ENCODE data around the gene DIS3L2. TPM values are rescaled to one million over a fixed set of nuclear protein-coding genes. Genes with fewer than 3 reads are reported as not detected.

DIS3L2 gene
- total and polyA plus RNA-seq, 2 of the 8 experiments (the other 6 are each of a cell fraction or from before 2014, with no cell fraction given): 11.5 to 21.6 TPM

DNA sequence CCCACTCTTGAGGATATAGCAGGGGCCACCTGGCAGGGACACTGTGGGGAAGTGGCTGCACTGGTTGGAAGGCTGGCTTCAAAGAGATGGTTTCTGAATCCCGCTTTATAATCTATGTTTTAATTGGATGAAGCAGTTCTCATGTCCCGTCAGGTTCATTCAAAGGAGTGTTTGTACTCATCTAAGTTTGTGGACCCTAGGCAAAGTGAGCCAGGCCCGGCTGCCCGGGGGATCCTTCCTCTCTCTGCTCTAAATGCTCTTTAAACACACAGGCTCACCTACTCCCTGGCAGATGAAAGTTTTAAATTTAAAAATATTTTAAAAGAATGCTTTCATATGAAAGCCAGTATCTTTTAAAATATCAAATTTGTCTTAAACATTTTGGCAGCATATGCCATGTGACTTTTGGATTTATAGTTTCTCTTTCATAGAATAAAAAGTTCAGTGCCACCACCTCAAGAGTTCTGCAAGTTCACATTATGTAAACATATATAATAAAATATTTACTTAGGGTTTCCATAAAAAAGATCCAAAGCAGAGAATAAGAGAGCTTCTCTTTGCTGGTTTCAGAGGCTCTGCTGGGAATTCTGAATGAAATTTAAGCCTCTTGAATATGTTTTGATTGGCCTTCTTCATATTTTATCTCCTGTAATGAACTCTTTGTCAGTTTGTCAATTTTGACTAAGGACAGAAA, 273.6 kb downstream of the DIS3L2 start:
- FAIRE-seq: no peak
- POLR2A ChIA-PET (ENCODE audit: partially characterized antibody): no interaction called here
- TF ChIP-seq HDAC6 (IDR thresholded peaks at IDR 0.05; ENCODE audit: low read depth, low read length) (no peak), CBX8 (IDR thresholded peaks at IDR 0.05; ENCODE audit: borderline replicate concordance, low read depth, low read length) (no peak), EGR1 (IDR thresholded peaks at IDR 0.05; ENCODE audit: borderline replicate concordance, low read depth, low read length) (no peak), BRCA1 (IDR thresholded peaks at IDR 0.05; ENCODE audit: low read depth, low read length) (no peak), TBP (IDR thresholded peaks at IDR 0.05; ENCODE audit: low read depth, low read length) (no peak), TEAD4 (IDR thresholded peaks at IDR 0.05; ENCODE audit: low read depth, low read length) (no peak), SP2 (IDR thresholded peaks at IDR 0.05; ENCODE audit: low read length) (no peak), NRF1 (IDR thresholded peaks at IDR 0.05; ENCODE audit: low read depth, low read length) (no peak), SIRT6 (IDR thresholded peaks at IDR 0.05; ENCODE audit: low read length) (no peak), POLR2A (IDR thresholded peaks at IDR 0.05; ENCODE audit: control extremely low read depth in 1 of 2, low read depth in 2 of 2, low read length in 2 of 2) (no peak), KDM4A (IDR thresholded peaks at IDR 0.05; ENCODE audit: low read depth, low read length, severe bottlenecking) (no peak), CEBPB (IDR thresholded peaks at IDR 0.05; ENCODE audit: low read depth, low read length) (no peak), SP4 (IDR thresholded peaks at IDR 0.05; ENCODE audit: low read length) (no peak)
- TF ChIP-seq, protein P1, sequence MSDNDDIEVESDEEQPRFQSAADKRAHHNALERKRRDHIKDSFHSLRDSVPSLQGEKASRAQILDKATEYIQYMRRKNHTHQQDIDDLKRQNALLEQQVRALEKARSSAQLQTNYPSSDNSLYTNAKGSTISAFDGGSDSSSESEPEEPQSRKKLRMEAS (IDR thresholded peaks at IDR 0.05): no peak
- TF ChIP-seq, protein P2, sequence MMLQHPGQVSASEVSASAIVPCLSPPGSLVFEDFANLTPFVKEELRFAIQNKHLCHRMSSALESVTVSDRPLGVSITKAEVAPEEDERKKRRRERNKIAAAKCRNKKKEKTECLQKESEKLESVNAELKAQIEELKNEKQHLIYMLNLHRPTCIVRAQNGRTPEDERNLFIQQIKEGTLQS (IDR thresholded peaks at IDR 0.05; ENCODE audit: insufficient read depth, low read depth, low read length): no peak

More for the DNA sequence above, 273.6 kb downstream of the DIS3L2 start:
- Histone ChIP-seq H3K14ac (ENCODE audit: insufficient read length) (no peak overlapping the region), H2BK5ac (ENCODE audit: low read depth, low read length) (no peak overlapping the region), H2AK5ac (ENCODE audit: low read depth, low read length) (no peak overlapping the region), H2BK12ac (ENCODE audit: low read depth, low read length) (no peak overlapping the region), H3K4me1 (replicated peaks in 1 of 4; ENCODE audit: control insufficient read depth in 3 of 4, insufficient read depth in 4 of 4, low read length in 3 of 4) (peaks cover 5 to 13% (median 8%) of the 10 kb centered on the region in 4 experiments), H4K91ac (replicated peaks; ENCODE audit: insufficient read length, low read length) (no peak overlapping the region), H4K20me1 (replicated peaks in 1 of 2; ENCODE audit: control insufficient read depth in 1 of 2, insufficient read depth in 2 of 2, low read length in 2 of 2) (no peaks in the 10 kb centered on the region), H3K23me2 (ENCODE audit: low read depth, low read length) (no peaks in the 10 kb centered on the region), H3K27me3 (replicated peaks in 1 of 4; ENCODE audit: control insufficient read depth in 3 of 4, extremely low read depth in 1 of 4, insufficient read depth in 3 of 4, low read length in 3 of 4) (no peaks in the 10 kb centered on the region), H2BK15ac (ENCODE audit: low read length) (no peak overlapping the region), H3K79me1 (ENCODE audit: low read depth, low read length) (no peaks in the 10 kb centered on the region), H3K23ac (ENCODE audit: insufficient read length) (no peak overlapping the region), H4K5ac (ENCODE audit: insufficient read length, low read depth, low read length) (no peak overlapping the region), H4K8ac (ENCODE audit: extremely low read depth, insufficient read depth, low read length) (no peak overlapping the region), H3K4ac (replicated peaks; ENCODE audit: insufficient read length, low read depth, low read length) (no peak overlapping the region), H3K4me3 (ENCODE audit: extremely low read depth in 1 of 4, insufficient read depth in 2 of 4, low read depth in 3 of 4, low read length in 4 of 4) (no peak overlapping the region), H3K18ac (ENCODE audit: extremely low read depth, low read length) (no peak overlapping the region), H3K27ac (ENCODE audit: low read depth, low read length) (no peak overlapping the region), H3K9ac (replicated peaks in 1 of 4; ENCODE audit: extremely low read depth in 1 of 4, low read depth in 3 of 4, low read length in 3 of 4) (no peak overlapping the region), H2AFZ (ENCODE audit: low read length) (no peak overlapping the region), H2BK20ac (ENCODE audit: low read length) (no peak overlapping the region), H3K56ac (replicated peaks; ENCODE audit: insufficient read length, low read depth, low read length) (no peak overlapping the region), H3K4me2 (ENCODE audit: insufficient read depth in 1 of 2, low read depth in 2 of 2, low read length in 2 of 2) (no peak overlapping the region), H3K9me3 (ENCODE audit: insufficient read depth in 2 of 2, low read depth in 1 of 2, low read length in 1 of 2) (no peaks in the 10 kb centered on the region), H3K79me2 (ENCODE audit: control insufficient read depth in 1 of 2, insufficient read depth in 2 of 2, low read length in 2 of 2) (no peaks in the 10 kb centered on the region), H2BK120ac (replicated peaks; ENCODE audit: low read depth, low read length) (no peak overlapping the region), H3K36me3 (ENCODE audit: control insufficient read depth in 2 of 4, insufficient read depth in 4 of 4, low read length in 3 of 4) (no peaks in the 10 kb centered on the region)
- 93% methylated on average over 4 of the region's 4 CpGs; no CpG with 5 or more reads in 1 of the 2 experiments for WGBS, 2 experiments (ENCODE audit: extremely low coverage in 1 of 2, insufficient coverage in 1 of 2, insufficient read length in 1 of 2, insufficient replicate concordance in 2 of 2, low coverage in 1 of 2, low lambda C conversion rate in 2 of 2, missing lambda C conversion rate in 1 of 2)
- no peak for DNase-seq (ENCODE audit: low read depth in 1 of 2, low spot score in 2 of 2)
- CTCF ChIA-PET (ENCODE audit: partially characterized antibody): interaction anchor here (0.8 to 2.6 kb wide), 9 partner anchors 9 to 334 kb away, joined by 3 to 8 read pairs (median 4); no protein-coding TSS in a partner anchor

Data from H1 (cell line).